B cell (primary cell): ENCODE results near the gene CYTH4. TPM values are rescaled to one million over a fixed set of nuclear protein-coding genes. Genes with fewer than 3 reads are reported as not detected.

Experiments
- ATAC-seq: fragments of 200-7000 bp; cut with Tn5 transposase; one replicate; pipeline ENCODE4 v1.10.0; 2021; ENCODE audit warnings: low read depth, mild to moderate bottlenecking, moderate number of reproducible peaks, moderate library complexity
- CTCF ChIA-PET: fragments of 350-600 bp; sonication (Branson Sonifier 250); formaldehyde crosslinking; loops from one replicate; lab custom pipeline; 2021; ENCODE audit warnings: antibody characterized with exemption, inconsistent platforms; lab: Charles Lee
- POLR2A ChIA-PET: fragments of 350-600 bp; sonication (Branson Sonifier 250); formaldehyde crosslinking; loops from one replicate; lab custom pipeline; 2021; ENCODE audit warnings: antibody characterized with exemption; lab: Charles Lee
- DNase-seq: peaks from one replicate; pipeline ENCODE4 v3.0.0; 2013
- H2AFZ ChIP-seq: 2 replicates; pipeline ENCODE4 v1.6.1; 2012; ENCODE audit warnings: mild to moderate bottlenecking, low read depth, low read length; ENCODE audit not compliant: insufficient read depth, poor library complexity, severe bottlenecking
- H3K27ac ChIP-seq, 2 donors: 1 replicate in 1 of 2; 2 replicates in 1 of 2; pipeline ENCODE4 v1.5.1; 2012 to 2013; ENCODE audit warnings: low read length in 2 of 2, mild to moderate bottlenecking in 2 of 2, moderate library complexity in 1 of 2
- H3K27me3 ChIP-seq, 4 experiments: fragments of 200-600 bp in 1 of 4; sonication (generic) in 1 of 4; replicated peaks in 1 of 4; 1 replicate in 2 of 4; 2 replicates in 2 of 4; pipeline versions ENCODE4 v1.6.1 to v1.7.0; 2013 to 2016; ENCODE audit warnings: low read length in 3 of 4, mild to moderate bottlenecking in 2 of 4, mixed read lengths in 1 of 4, moderate library complexity in 1 of 4; ENCODE audit not compliant: insufficient read depth in 4 of 4, control insufficient read depth in 3 of 4; ENCODE audit errors: control extremely low read depth in 1 of 4
- H3K36me3 ChIP-seq, 2 experiments: replicated peaks in 1 of 2; 1 replicate in 1 of 2; 2 replicates in 1 of 2; pipeline versions ENCODE4 v1.6.1 to v1.7.1; 2013; ENCODE audit warnings: low read length in 1 of 2; ENCODE audit not compliant: insufficient read depth in 2 of 2, control insufficient read depth in 1 of 2; ENCODE audit errors: control extremely low read depth in 1 of 2, extremely low read depth in 1 of 2
- H3K4me1 ChIP-seq, 2 donors: fragments of 200-600 bp in 1 of 2; sonication (generic) in 1 of 2; 1 replicate in 1 of 2; 2 replicates in 1 of 2; pipeline versions ENCODE4 v1.5.1 to v1.6.1; 2013 to 2017; ENCODE audit warnings: low read length in 2 of 2; ENCODE audit not compliant: control insufficient read depth in 2 of 2, insufficient read depth in 2 of 2
- H3K4me2 ChIP-seq: replicated peaks from 2 replicates; pipeline ENCODE3; 2012; ENCODE audit warnings: mild to moderate bottlenecking, low read depth, low read length; ENCODE audit not compliant: poor library complexity, severe bottlenecking
- H3K4me3 ChIP-seq, 5 experiments: fragments of 200-600 bp in 1 of 5; sonication (generic) in 1 of 5; 1 replicate in 3 of 5; 2 replicates in 2 of 5; pipeline versions ENCODE4 v1.5.1 to v1.7.0; 2011 to 2016; ENCODE audit warnings: low read length in 4 of 5, mild to moderate bottlenecking in 4 of 5, low read depth in 2 of 5, control low read depth in 1 of 5, moderate library complexity in 1 of 5; ENCODE audit not compliant: insufficient read depth in 1 of 5; ENCODE audit errors: control extremely low read depth in 1 of 5, extremely low read depth in 1 of 5
- H3K79me2 ChIP-seq: fragments of 200-600 bp; sonication (generic); one replicate; pipeline ENCODE4 v1.6.0; 2016; ENCODE audit warnings: low read length; ENCODE audit not compliant: control insufficient read depth, insufficient read depth
- H3K9ac ChIP-seq: fragments of 200-600 bp; sonication (generic); 2 replicates; pipeline ENCODE4 v1.6.1; 2017; ENCODE audit warnings: mild to moderate bottlenecking, low read length, moderate library complexity
- H3K9me3 ChIP-seq, 3 donors: one replicate each; pipeline versions ENCODE4 v1.6.1 to v1.7.1; 2013; ENCODE audit warnings: low read length in 2 of 3; ENCODE audit not compliant: control insufficient read depth in 2 of 3, insufficient read depth in 1 of 3; ENCODE audit errors: control extremely low read depth in 1 of 3
- H4K20me1 ChIP-seq: 2 replicates; pipeline ENCODE4 v1.6.0; 2012; ENCODE audit warnings: mild to moderate bottlenecking, low read length; ENCODE audit not compliant: insufficient read depth, control insufficient read depth, poor library complexity, severe bottlenecking
- H3K27ac Mint-ChIP-seq: one replicate; pipeline ENCODE4 v1.8.0; 2021; ENCODE audit warnings: mixed read lengths
- H3K27me3 Mint-ChIP-seq: one replicate; pipeline ENCODE4 v1.8.0; 2021; ENCODE audit warnings: mixed read lengths
- H3K4me1 Mint-ChIP-seq: one replicate; pipeline ENCODE4 v1.8.0; 2021; ENCODE audit warnings: mixed read lengths
- H3K4me3 Mint-ChIP-seq: one replicate; pipeline ENCODE4 v1.8.0; 2021; ENCODE audit warnings: mixed read lengths
- H3K9me3 Mint-ChIP-seq: one replicate; pipeline ENCODE4 v1.8.0; 2022; ENCODE audit warnings: mixed read lengths; ENCODE audit not compliant: insufficient read depth
- EZH2 ChIP-seq: IDR thresholded peaks from 2 replicates; pipeline ENCODE4 v1.6.1; 2012; ENCODE audit warnings: borderline replicate concordance, low read depth, mild to moderate bottlenecking, moderate library complexity, low read length; ENCODE audit not compliant: insufficient read depth, poor library complexity, severe bottlenecking
- WGBS: methylation state at CpG from one replicate; pipeline ENCODE4 v1.1.5; 2013; ENCODE audit warnings: missing lambda C conversion rate; ENCODE audit not compliant: insufficient coverage; 5-methylcytosine and 5-hydroxymethylcytosine counted together
- intact Hi-C: fragments of 100-400 bp; cut with micrococcal nuclease; formaldehyde crosslinking; loops from one replicate; pipeline ENCODE4 v1.10.0; 2022
- polyA plus RNA-seq: library from polyadenylated mRNA; depleted of rRNA; stranded (reverse); fragments of >200 nt; gene quantifications from 2 replicates; pipeline ENCODE4 v1.2.3, GENCODE V29; 2012
- total RNA-seq, 2 donors: library from RNA; stranded (reverse); fragments of 120-200 nt in 1 of 2; gene quantifications; 1 replicate in 1 of 2; 2 replicates in 1 of 2; pipeline versions ENCODE4 v1.2.3 to v1.2.4, GENCODE V29; 2013 to 2022
- TF ChIP-seq, protein P1 (sequence below): fragments of 200-600 bp; IDR thresholded peaks from one replicate; pipeline ENCODE4 v1.8.0; 2022; ENCODE audit warnings: antibody characterized with exemption, mild to moderate bottlenecking

Gene CYTH4
- total and polyA plus RNA-seq, 2 donors (not counting 1 experiment from before 2014, with no cell fraction given) = 98.0 to 154 TPM

- POLR2A ChIA-PET = no interaction called here
- Mint-ChIP-seq H3K4me1 (peaks cover 21% of the 10 kb centered on the region), H3K9me3 (no peaks in the 10 kb centered on the region), H3K27me3 (peaks cover 61% of the 10 kb centered on the region), H3K27ac (no peak overlapping the region), H3K4me3 (no peak overlapping the region)
- CTCF ChIA-PET = interaction anchor here (0.8 to 1.7 kb wide), 3 partner anchors 14 to 98 kb away, joined by 3 to 4 read pairs (median 3); no protein-coding TSS in a partner anchor
- H3K27me3 ChIP-seq = peaks cover 0 to 80% (median 34%) of the 10 kb centered on the region in 4 experiments
- H2AFZ ChIP-seq = no peak overlapping the region
- H3K4me2 ChIP-seq = no peak overlapping the region
- ATAC-seq (no peak), DNase-seq (no peak)
- H3K9me3 ChIP-seq = peaks cover 0 to 6% (median 0%) of the 10 kb centered on the region in 3 donors
- no peaks in the 10 kb centered on the region for H3K36me3 ChIP-seq
- no peak overlapping the region for H3K4me3 ChIP-seq
- intact Hi-C loops = no loop called here
- H4K20me1 ChIP-seq = no peaks in the 10 kb centered on the region
- TF ChIP-seq, protein P1, sequence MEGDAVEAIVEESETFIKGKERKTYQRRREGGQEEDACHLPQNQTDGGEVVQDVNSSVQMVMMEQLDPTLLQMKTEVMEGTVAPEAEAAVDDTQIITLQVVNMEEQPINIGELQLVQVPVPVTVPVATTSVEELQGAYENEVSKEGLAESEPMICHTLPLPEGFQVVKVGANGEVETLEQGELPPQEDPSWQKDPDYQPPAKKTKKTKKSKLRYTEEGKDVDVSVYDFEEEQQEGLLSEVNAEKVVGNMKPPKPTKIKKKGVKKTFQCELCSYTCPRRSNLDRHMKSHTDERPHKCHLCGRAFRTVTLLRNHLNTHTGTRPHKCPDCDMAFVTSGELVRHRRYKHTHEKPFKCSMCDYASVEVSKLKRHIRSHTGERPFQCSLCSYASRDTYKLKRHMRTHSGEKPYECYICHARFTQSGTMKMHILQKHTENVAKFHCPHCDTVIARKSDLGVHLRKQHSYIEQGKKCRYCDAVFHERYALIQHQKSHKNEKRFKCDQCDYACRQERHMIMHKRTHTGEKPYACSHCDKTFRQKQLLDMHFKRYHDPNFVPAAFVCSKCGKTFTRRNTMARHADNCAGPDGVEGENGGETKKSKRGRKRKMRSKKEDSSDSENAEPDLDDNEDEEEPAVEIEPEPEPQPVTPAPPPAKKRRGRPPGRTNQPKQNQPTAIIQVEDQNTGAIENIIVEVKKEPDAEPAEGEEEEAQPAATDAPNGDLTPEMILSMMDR = no peak
- TF ChIP-seq EZH2 = no peak
- H3K27ac ChIP-seq = no peak overlapping the region
- no peaks in the 10 kb centered on the region for H3K79me2 ChIP-seq
- H3K9ac ChIP-seq = no peak overlapping the region
- H3K4me1 ChIP-seq = peaks cover 18 to 34% of the 10 kb centered on the region in 2 donors
- 67% methylated on average over 8 of the region's 9 CpGs for WGBS
Measured at GRCh38 chr22:37331856-37332536, 49.7 kb downstream of the CYTH4 start.
